GM08714 (cell line): Measurements from ENCODE around the gene DACH1.

Source experiments
- H3K4me3 ChIP-seq: fragments of 200-500 bp; sonication (Bioruptor generic); 2 replicates; pipeline ENCODE4 v1.5.1; 2014; ENCODE audit warnings: mild to moderate bottlenecking, low read length, inconsistent platforms
- ZNF274 ChIP-seq: IDR thresholded peaks from 2 replicates; pipeline ENCODE4 v1.6.1; 2012; ENCODE audit warnings: mild to moderate bottlenecking, low read depth, low read length

The DACH1 gene

GRCh38 chr13:71492346-71492871 is 374.6 kb downstream of the DACH1 start:
- H3K4me3 ChIP-seq, result no peak overlapping the region
- TF ChIP-seq ZNF274, result no peak

DNA sequence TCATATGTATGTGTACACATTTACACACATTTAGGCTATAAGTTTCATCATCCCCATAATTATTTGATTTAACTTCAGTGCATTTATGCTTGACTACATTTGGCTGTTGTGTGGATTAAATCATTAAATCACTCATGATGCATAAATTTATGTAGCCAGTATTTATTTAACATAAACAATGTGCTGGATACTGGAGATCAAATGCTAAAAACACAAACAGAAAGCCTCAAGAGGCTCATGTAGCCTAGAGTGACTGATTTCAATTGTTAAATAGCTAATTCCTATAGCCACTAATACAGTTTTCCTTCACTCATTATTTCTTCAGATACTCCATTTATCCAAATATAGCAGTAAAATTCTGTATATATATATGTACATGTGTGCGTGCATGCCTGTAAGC is 376.0 kb downstream of the DACH1 start:
- no peak overlapping the region for H3K4me3 ChIP-seq
- TF ChIP-seq ZNF274, result no peak

DNA sequence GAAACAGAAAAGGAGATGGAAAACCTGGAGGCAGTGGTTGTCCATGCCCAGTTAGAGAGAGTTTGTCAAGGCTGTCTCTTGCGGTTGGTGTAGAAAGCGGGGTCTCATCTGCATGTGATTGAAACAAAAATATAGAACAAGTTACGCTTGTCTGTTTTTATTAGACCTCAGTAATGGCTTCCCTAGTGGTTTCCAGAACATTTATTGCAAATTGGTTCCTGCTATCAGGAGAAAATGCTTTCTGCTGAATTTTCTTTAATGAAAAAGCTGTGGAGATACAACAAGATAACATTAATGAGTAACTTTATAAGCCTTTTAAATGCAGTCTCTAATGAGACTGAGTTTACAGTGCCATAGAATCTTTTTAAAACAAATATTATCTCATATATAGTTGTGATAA is 378.0 kb downstream of the DACH1 start:
- no peak for TF ChIP-seq ZNF274
- H3K4me3 ChIP-seq, result no peak overlapping the region

DNA sequence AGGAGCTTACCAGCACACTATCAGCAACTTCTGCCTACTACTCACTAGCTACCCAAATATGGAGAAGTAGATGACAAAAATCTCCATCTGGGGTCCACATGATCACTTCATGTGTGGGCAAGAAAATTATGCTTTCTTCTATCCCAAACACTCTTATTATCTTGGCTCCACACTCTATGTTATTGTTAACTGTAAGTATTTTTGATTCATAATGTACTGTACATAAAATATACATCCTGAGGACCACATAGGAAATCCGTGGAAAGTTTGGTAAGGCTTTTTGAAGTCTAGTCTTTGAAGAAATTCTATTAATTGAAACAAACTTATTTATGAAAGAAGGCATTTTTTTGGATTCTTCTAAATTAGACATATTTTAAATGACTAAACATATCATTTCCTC is 378.8 kb downstream of the DACH1 start:
- no peak overlapping the region for H3K4me3 ChIP-seq
- TF ChIP-seq ZNF274, result no peak

DNA sequence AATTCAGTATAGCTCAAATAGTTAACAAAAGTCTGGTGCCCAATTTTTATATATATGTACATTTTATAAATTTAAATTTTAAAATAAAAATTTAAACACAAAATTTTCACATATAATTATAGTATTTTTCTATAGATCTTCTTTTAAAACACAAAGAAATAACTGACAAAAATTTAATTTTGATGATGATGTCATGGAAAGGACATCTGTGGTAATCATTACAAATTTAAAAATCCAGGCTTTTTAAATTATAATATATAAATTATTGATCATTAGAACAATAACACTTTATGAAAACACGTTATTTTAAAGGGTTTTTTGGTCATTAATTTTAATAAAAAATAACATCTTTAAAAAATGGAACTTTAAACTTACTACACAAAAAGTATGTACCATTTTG is 381.1 kb downstream of the DACH1 start:
- H3K4me3 ChIP-seq, result no peak overlapping the region
- TF ChIP-seq ZNF274, result no peak

GRCh38 chr13:71483733-71484132 is 383.3 kb downstream of the DACH1 start:
- H3K4me3 ChIP-seq, result no peak overlapping the region
- TF ChIP-seq ZNF274, result no peak

DNA sequence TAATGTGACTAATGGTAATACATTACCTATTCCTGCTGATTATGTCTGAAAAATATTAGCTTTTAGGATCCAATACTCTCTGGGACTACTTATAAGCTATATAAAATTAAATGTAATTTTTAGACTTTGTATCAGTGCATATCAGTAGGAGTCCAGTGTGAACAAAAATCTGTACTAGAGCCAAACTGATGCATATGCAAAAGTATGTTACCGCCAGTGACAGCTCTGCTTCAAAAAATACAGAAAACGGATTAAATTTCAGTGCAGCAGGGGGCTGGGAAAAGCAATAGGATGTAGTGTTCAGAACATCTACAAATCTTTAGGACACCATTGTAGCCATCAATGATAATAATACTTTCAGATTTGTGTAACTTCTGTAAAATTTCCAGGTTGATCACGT is 385.5 kb downstream of the DACH1 start:
- H3K4me3 ChIP-seq, result no peak overlapping the region
- no peak for TF ChIP-seq ZNF274

DNA sequence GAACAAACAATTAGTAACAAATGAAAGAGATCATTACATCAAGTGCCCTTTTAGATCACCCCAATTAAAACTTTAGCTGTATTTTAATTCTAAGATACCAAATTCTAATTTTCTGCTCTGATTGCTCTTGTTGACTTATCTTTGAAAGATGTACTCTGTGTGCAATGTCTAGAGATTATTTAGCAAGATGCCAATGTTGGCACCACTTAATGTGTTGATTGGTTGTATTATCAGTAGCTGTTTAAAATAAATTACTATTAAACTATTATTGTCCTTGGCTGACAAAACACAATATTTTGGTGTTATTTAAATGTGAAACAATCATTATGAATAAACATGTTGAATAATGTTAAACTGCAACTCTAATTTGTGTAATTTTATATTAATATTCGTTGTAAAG is 386.0 kb downstream of the DACH1 start:
- TF ChIP-seq ZNF274, result no peak
- H3K4me3 ChIP-seq, result no peak overlapping the region

GRCh38 chr13:71477735-71478134 is 389.3 kb downstream of the DACH1 start:
- no peak for TF ChIP-seq ZNF274

DNA sequence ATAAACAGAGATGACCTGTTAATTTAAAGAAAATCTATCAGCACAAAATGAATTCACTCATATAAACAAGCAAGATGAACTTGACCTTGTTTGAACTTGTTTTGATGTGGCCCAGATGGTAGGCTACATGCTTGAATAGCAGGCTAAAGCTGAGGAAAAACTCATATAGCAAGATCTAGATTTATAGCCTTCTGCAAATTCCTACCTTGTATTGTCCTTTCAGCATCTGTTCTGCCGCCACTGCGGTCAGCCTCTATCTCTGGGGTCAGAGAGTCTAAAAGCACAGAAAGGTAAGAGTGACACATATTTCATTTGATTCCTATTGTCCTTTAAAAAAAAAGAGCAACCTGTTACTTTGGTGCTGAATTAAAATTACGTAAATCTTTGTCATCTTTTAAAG is 392.1 kb downstream of the DACH1 start:
- TF ChIP-seq ZNF274, result no peak
- no peak overlapping the region for H3K4me3 ChIP-seq

More at GRCh38 chr13:71477735-71478134, 389.3 kb downstream of the DACH1 start:
- H3K4me3 ChIP-seq, result no peak overlapping the region

GRCh38 chr13:71469626-71470025 is 397.4 kb downstream of the DACH1 start:
- TF ChIP-seq ZNF274, result no peak
- H3K4me3 ChIP-seq, result no peak overlapping the region

- no peak overlapping the region for H3K4me3 ChIP-seq
- TF ChIP-seq ZNF274, result no peak
Measured at GRCh38 chr13:71464686-71465085, 402.3 kb downstream of the DACH1 start.

DNA sequence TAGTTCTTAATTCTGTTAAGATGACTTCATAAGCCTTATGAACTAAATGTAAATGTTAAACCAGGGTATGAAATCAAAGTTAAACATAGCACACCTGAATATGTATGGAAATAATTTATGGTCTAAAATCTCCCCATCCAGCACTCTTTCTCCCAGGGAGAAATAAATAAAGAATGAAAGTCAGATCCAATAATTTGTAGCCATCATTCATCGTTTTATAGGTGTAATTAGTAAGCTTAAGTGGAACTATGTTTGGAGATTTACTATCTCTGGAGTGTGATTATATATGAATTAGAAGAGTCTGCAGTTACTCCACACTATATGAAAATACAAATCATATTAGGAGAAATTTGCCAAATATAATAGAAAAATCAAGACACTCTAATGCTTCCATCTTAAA is 405.1 kb downstream of the DACH1 start:
- TF ChIP-seq ZNF274, result no peak

DNA sequence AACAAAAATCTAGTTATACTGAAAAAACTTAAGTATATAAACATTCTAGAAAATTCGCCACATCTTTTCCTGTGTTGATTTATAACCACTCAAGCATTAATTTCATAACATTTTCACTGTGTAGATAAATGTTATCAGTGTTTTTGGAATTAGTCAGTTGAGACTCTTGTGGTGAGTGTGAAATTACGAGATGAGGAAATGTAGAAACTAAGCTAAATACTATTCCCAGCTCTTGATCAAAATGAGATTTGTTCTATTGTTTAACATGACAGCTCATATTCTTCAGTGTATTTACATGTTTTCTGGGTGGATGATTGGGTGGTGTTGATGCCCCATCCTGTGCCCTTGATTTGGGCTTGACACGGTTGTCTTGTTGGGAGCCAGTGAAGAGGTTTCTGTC is 406.8 kb downstream of the DACH1 start:
- H3K4me3 ChIP-seq, result no peak overlapping the region
- TF ChIP-seq ZNF274, result no peak

More for the DNA sequence above, 405.1 kb downstream of the DACH1 start:
- H3K4me3 ChIP-seq, result no peak overlapping the region

DNA sequence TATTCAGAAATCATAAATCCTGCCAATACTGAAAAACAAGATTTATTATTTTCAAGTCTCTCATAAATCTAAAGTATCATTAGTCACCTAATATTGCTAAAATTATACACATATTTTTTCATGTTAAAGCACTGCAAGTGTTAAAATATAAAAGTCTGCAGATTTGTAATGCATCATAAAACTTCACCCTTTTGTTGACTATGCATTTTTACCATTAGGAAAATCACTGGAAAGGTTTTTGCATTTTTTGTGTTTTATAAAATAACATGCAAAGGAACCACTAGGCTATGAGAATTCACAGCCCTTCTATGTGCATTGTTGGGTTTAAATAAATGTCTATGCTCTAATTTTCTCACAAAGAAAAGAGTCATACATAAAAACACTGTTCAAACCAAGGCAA is 407.3 kb downstream of the DACH1 start:
- H3K4me3 ChIP-seq, result no peak overlapping the region
- no peak for TF ChIP-seq ZNF274

DNA sequence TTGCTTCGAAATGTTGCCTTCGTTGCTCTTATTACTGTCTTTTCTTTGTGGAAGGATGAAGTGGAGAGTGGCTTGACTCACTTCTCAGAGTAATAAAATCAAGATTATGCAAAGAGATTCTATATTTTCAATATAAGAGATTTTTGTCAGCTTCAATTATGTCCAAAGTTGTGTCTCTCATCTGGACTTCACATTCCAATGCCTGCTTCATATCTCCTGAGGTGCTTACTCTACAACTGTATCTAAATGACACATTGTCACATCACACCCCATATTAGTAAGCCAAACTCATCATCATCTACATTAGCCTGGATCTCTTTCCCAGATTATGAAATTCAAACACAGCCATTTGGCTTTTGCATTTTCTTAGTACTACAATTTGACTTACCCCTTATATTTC is 409.4 kb downstream of the DACH1 start:
- no peak overlapping the region for H3K4me3 ChIP-seq
- TF ChIP-seq ZNF274, result no peak
